ENCODE results near the gene CMTR1. TPM values are rescaled to one million over a fixed set of nuclear protein-coding genes. Genes with fewer than 3 reads are reported as not detected.

CMTR1 gene
- total RNA-seq, 2 donors from 2014 or later = 26.1 to 34.7 TPM

DNA sequence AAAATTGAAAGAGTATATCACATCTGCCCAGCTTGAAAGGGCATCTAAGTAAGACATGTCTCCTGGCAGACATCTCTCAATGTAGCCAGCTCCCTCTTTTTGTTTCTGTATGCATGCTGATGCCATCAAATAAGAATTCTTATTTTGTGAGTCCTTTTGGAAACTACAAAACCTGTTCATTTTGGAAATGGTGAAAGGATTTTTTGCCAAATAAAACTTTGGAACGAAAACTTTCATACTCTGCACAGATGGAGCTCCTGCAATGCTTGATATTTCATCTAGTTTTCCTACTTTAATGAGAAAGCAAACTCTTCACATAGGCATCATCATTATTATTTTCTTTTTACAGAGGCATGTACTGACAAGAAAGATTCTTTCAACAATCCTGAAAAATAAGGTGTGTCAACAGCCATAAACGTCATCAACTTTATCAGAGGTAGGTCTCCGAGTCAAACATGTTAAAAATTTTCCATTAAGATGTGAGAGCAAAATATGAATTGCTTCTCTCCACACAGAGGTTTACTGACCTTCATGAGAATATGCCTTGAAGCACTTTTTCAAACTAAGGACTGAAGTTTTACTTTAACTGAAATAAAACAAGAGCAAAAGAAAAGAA, 26.2 kb upstream of the CMTR1 start:
- Histone ChIP-seq H3K9me3 (no peaks in the 10 kb centered on the region), H3K4me1 (ENCODE audit: control insufficient read depth in 1 of 2, low read depth in 2 of 2) (peaks cover 5 to 13% of the 10 kb centered on the region in 2 donors), H3K4me3 (no peak overlapping the region), H3K27ac (no peak overlapping the region), H3K36me3 (no peaks in the 10 kb centered on the region), H3K27me3 (replicated peaks; ENCODE audit: insufficient read depth) (no peaks in the 10 kb centered on the region)
- ATAC-seq (ENCODE audit: insufficient number of reproducible peaks, low FRiP score, low read depth) (no peak), DNase-seq (ENCODE audit: low spot score) (no peak)
- TF ChIP-seq, protein P1, sequence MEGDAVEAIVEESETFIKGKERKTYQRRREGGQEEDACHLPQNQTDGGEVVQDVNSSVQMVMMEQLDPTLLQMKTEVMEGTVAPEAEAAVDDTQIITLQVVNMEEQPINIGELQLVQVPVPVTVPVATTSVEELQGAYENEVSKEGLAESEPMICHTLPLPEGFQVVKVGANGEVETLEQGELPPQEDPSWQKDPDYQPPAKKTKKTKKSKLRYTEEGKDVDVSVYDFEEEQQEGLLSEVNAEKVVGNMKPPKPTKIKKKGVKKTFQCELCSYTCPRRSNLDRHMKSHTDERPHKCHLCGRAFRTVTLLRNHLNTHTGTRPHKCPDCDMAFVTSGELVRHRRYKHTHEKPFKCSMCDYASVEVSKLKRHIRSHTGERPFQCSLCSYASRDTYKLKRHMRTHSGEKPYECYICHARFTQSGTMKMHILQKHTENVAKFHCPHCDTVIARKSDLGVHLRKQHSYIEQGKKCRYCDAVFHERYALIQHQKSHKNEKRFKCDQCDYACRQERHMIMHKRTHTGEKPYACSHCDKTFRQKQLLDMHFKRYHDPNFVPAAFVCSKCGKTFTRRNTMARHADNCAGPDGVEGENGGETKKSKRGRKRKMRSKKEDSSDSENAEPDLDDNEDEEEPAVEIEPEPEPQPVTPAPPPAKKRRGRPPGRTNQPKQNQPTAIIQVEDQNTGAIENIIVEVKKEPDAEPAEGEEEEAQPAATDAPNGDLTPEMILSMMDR (IDR thresholded peaks at IDR 0.05) = no peak

DNA sequence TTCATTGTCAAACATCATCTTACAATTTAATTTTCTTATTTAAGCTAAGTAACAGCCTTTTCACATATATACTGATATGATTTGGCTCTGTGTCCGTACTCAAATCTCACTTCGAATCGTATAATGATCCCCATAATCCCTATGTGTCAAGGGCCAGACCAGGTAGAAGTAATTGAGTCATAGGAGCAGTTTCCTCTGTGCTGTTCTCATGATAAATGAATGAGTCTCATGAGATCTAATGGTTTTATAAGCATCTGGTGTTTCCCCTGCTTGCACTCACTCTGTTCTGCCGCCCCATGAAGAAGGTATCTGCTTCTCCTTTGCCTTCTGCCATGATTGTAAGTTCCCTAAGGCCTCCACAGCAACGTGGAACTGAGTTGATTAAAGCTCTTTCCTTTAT, 25.1 kb upstream of the CMTR1 start:
- no peak for ATAC-seq (ENCODE audit: insufficient number of reproducible peaks, low FRiP score, low read depth)
- no peak for DNase-seq (ENCODE audit: low spot score)
- TF ChIP-seq, protein P1 (IDR thresholded peaks at IDR 0.05) = no peak

DNA sequence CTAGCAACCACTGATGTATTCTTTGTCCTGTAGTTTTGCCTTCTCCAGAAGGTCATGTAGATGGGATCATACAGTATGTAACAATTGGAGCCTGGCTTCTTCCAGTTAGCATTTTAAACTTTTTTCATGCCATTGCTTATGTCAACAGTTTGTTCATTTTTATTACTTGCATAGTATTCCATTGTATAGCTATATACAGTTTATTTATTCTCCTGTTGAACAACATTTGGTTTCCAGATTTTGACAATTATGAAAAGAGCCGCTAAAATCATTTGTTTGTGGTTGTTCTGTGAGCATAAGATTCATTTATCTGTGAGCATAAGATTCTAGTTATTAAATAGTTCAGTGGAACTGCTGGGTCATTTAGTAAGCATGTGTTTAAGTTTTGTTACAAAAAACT, 23.5 kb upstream of the CMTR1 start:
- Histone ChIP-seq H3K27ac (no peak overlapping the region), H3K36me3 (no peaks in the 10 kb centered on the region), H3K4me1 (ENCODE audit: control insufficient read depth in 1 of 2, low read depth in 2 of 2) (peaks cover 5 to 13% of the 10 kb centered on the region in 2 donors), H3K4me3 (no peak overlapping the region), H3K27me3 (replicated peaks; ENCODE audit: insufficient read depth) (no peaks in the 10 kb centered on the region), H3K9me3 (no peaks in the 10 kb centered on the region)
- ATAC-seq (ENCODE audit: insufficient number of reproducible peaks, low FRiP score, low read depth) (no peak), DNase-seq (ENCODE audit: low spot score) (no peak)
- TF ChIP-seq, protein P1 (IDR thresholded peaks at IDR 0.05) = no peak

More for the DNA sequence above, 25.1 kb upstream of the CMTR1 start:
- H3K4me3 ChIP-seq = no peak overlapping the region
- H3K9me3 ChIP-seq = no peaks in the 10 kb centered on the region
- no peaks in the 10 kb centered on the region for H3K36me3 ChIP-seq
- peaks cover 5 to 13% of the 10 kb centered on the region in 2 donors for H3K4me1 ChIP-seq (ENCODE audit: control insufficient read depth in 1 of 2, low read depth in 2 of 2)
- no peak overlapping the region for H3K27ac ChIP-seq
- no peaks in the 10 kb centered on the region for H3K27me3 ChIP-seq (replicated peaks; ENCODE audit: insufficient read depth)

DNA sequence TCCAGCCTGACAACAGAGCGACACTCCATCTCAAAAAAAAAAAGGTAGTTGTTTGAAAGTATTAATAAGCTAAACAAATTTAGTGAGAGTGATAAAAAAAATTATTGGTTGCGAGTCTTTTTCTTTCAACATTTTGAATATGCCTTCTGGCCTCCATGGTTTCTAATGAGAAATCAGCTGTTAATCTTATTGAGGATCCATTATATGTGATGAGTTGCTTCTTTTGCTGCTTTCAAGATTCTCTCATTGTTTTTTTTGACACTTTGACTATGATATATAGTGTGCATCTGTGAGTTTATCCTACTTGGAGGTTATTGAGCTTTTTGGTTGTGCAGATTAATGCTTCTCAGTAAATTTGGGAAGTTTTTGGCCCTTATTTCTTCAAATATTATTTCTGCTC, 15.6 kb upstream of the CMTR1 start:
- H3K4me3 ChIP-seq = no peak overlapping the region
- ATAC-seq (ENCODE audit: insufficient number of reproducible peaks, low FRiP score, low read depth) (no peak), DNase-seq (ENCODE audit: low spot score) (no peak)
- TF ChIP-seq, protein P1 (IDR thresholded peaks at IDR 0.05) = no peak
- H3K4me1 ChIP-seq (ENCODE audit: control insufficient read depth in 1 of 2, low read depth in 2 of 2) = no peaks in the 10 kb centered on the region
- H3K27ac ChIP-seq = no peak overlapping the region
- H3K27me3 ChIP-seq (replicated peaks; ENCODE audit: insufficient read depth) = no peaks in the 10 kb centered on the region
- H3K9me3 ChIP-seq = no peaks in the 10 kb centered on the region
- H3K36me3 ChIP-seq = no peaks in the 10 kb centered on the region

DNA sequence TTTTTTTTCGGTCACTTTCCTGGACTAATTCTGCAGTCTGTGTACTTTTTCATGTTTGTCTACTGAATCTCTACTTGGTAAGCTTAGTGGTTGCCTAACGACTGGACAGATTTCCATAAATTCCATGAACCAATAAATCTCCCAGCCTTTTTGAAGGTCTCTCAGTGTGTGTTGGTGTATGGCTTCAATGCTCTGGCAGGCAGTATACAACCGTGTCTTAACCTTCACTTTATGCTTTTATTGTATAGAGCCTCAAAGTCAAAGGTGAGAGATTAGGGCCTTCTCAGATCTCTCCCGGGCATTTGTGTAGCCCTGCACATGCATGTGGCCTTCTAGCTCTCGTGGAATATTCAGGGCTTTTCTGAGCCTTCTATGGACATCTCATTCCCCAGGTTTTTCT, 14.3 kb upstream of the CMTR1 start:
- Histone ChIP-seq H3K27me3 (replicated peaks; ENCODE audit: insufficient read depth) (no peaks in the 10 kb centered on the region), H3K4me3 (no peak overlapping the region), H3K4me1 (ENCODE audit: control insufficient read depth in 1 of 2, low read depth in 2 of 2) (no peaks in the 10 kb centered on the region), H3K9me3 (no peaks in the 10 kb centered on the region), H3K36me3 (no peaks in the 10 kb centered on the region), H3K27ac (no peak overlapping the region)
- DNase-seq (ENCODE audit: low spot score) (no peak), ATAC-seq (ENCODE audit: insufficient number of reproducible peaks, low FRiP score, low read depth) (no peak)
- TF ChIP-seq, protein P1 (IDR thresholded peaks at IDR 0.05) = no peak

Measured in thoracic aorta (tissue), 2 donors.